ENCODE measurements around the gene DYNC2I2. TPM values are rescaled to one million over a fixed set of nuclear protein-coding genes. Genes with fewer than 3 reads are reported as not detected.
"Not testable (repeated sequence)": the region's sequence is repeated elsewhere in the genome, so short reads cannot be mapped to it uniquely, and the experiment has no call there.

The DYNC2I2 gene
- total and polyA plus RNA-seq, 10 of the 15 experiments (the other 5 are each of a cell fraction or from before 2014, with no cell fraction given) = 0.89 to 118 (median 47.9) TPM

DNA sequence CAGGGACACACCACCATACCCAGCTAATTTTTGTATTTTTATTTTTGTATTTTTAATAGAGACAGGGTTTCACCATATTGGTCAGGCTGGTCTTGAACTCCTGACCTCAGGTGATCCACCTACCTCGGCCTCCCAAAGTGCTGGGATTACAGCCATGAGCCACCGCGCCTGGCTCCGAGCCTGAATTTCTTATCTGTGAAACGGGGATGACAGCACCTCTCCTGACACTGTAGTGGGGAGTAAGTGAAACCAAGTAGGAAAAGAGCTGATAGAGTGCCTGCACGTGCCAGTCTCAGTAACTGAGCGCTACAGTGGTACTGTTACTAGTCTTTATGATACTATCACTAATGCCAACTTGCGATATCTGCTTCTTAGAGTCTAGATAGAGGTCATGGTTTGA is 71.5 kb downstream of the DYNC2I2 start:
- H3K4me3 ChIP-seq; BruUV-seq (replicated peaks); CTCF ChIA-PET; H3K27ac ChIP-seq (ENCODE audit: control insufficient read depth, insufficient read depth); in situ Hi-C loops (cut with MboI); H4K20me1 ChIP-seq (ENCODE audit: control insufficient read depth, insufficient read depth); ATAC-seq; intact Hi-C loops (cut with micrococcal nuclease; ENCODE audit: unreplicated experiment); H3K9me3 ChIP-seq (replicated peaks; ENCODE audit: control insufficient read depth, insufficient read depth, low read length); H3K4me1 ChIP-seq (ENCODE audit: control insufficient read depth, insufficient read depth, low read length); H3K27me3 ChIP-seq (replicated peaks in 1 of 2; ENCODE audit: control insufficient read depth in 2 of 2, insufficient read depth in 2 of 2, low read length in 1 of 2); FAIRE-seq; H3K79me2 ChIP-seq (ENCODE audit: control insufficient read depth, insufficient read depth, low read length); H3K4me2 ChIP-seq (ENCODE audit: control insufficient read depth, insufficient read depth); H2AFZ ChIP-seq (ENCODE audit: control insufficient read depth, low read depth, low read length); DNase-seq (ENCODE audit: low read depth, low spot score); H3K9ac ChIP-seq (ENCODE audit: control insufficient read depth, insufficient read depth, low read length): not testable (repeated sequence)
- ChIA-PET SMC1A (ENCODE audit: uncharacterized antibody, unreplicated experiment) (interaction anchor here (0.6 to 1.1 kb wide), 3 partner anchors 10 to 46 kb away, joined by 3 to 4 read pairs (median 3); no protein-coding TSS in a partner anchor), RAD21 (ENCODE audit: unreplicated experiment) (interaction anchor here (0.6 kb wide), 1 partner anchor 118 kb away, joined by 5 read pairs; no protein-coding TSS in a partner anchor), POLR2A (interaction anchor here (0.7 to 1.1 kb wide), 2 partner anchors 26 to 391 kb away, joined by 3 read pairs; no protein-coding TSS in a partner anchor)
- 99% methylated on average over 8 of the region's 8 CpGs for WGBS (ENCODE audit: insufficient coverage, insufficient replicate concordance, low lambda C conversion rate, missing lambda C conversion rate)
- peaks cover 20 to 24% of the 10 kb centered on the region in 2 experiments; a peak in 3 of 4 replicates for H3K36me3 ChIP-seq (ENCODE audit: control insufficient read depth in 2 of 2, insufficient read depth in 2 of 2, low read length in 1 of 2)

Other genes with a start within 250 kb of the DYNC2I2 start
Only the 7 nearest of the 13 such genes appear.
- gene GLE1, start 152.1 kb downstream of the DYNC2I2 start, total RNA-seq (2014; rRNA removed) = 37.7 and 40.1 TPM in 2 replicates
- gene GLE1, start 152.1 kb downstream of the DYNC2I2 start, total RNA-seq (2014; rRNA removed; fragmentation: Illumina TruSeq; extraction: Trizol) = 35.7 and 37.7 TPM in 2 replicates
- 36.9 and 37.2 TPM in 2 replicates for gene GLE1, start 152.1 kb downstream of the DYNC2I2 start, total RNA-seq (2021)
- 52.0 and 63.5 TPM in 2 replicates for gene GLE1, start 152.1 kb downstream of the DYNC2I2 start, polyA plus RNA-seq (2011; rRNA removed)
- 38.4 and 38.5 TPM in 2 replicates for gene GLE1, start 152.1 kb downstream of the DYNC2I2 start, polyA plus RNA-seq (2014; fragmentation: Illumina TruSeq; extraction: Trizol)
- gene GLE1, start 152.1 kb downstream of the DYNC2I2 start, polyA plus RNA-seq (2014; fragmentation: Nextera tagmentation; extraction: Ambion mirVana) = 10 to 100 TPM; 17.4 to 18.6 TPM
- 26.8 and 30.3 TPM in 2 replicates for gene GLE1, start 152.1 kb downstream of the DYNC2I2 start, polyA plus RNA-seq (2014; rRNA removed)
- gene GLE1, start 152.1 kb downstream of the DYNC2I2 start, polyA plus RNA-seq (2016; fragmentation: Nextera tagmentation; extraction: Ambion mirVana) = 10 to 100 TPM; 49.0 to 49.1 TPM
- gene SPTAN1, start 104.3 kb downstream of the DYNC2I2 start, total RNA-seq (2014; rRNA removed) = 117 and 149 TPM in 2 replicates
- 72.8 and 76.4 TPM in 2 replicates for gene SPTAN1, start 104.3 kb downstream of the DYNC2I2 start, total RNA-seq (2014; rRNA removed; fragmentation: Illumina TruSeq; extraction: Trizol)
- 151 and 156 TPM in 2 replicates for gene SPTAN1, start 104.3 kb downstream of the DYNC2I2 start, total RNA-seq (2021)
- gene SPTAN1, start 104.3 kb downstream of the DYNC2I2 start, polyA plus RNA-seq (2011; rRNA removed) = 77.5 and 123 TPM in 2 replicates
- gene SPTAN1, start 104.3 kb downstream of the DYNC2I2 start, polyA plus RNA-seq (2014; fragmentation: Illumina TruSeq; extraction: Trizol) = 52.9 and 70.9 TPM in 2 replicates
- gene SPTAN1, start 104.3 kb downstream of the DYNC2I2 start, polyA plus RNA-seq (2014; fragmentation: Nextera tagmentation; extraction: Ambion mirVana) = 10 to 100 TPM; 18.7 to 46.9 TPM
- 104 and 116 TPM in 2 replicates for gene SPTAN1, start 104.3 kb downstream of the DYNC2I2 start, polyA plus RNA-seq (2014; rRNA removed)
- 10 to 100 TPM; 65.0 to 66.1 TPM for gene SPTAN1, start 104.3 kb downstream of the DYNC2I2 start, polyA plus RNA-seq (2016; fragmentation: Nextera tagmentation; extraction: Ambion mirVana)
- gene SET, start 32.4 kb upstream of the DYNC2I2 start, total RNA-seq (2014; rRNA removed) = 345 and 493 TPM in 2 replicates
- gene SET, start 32.4 kb upstream of the DYNC2I2 start, total RNA-seq (2014; rRNA removed; fragmentation: Illumina TruSeq; extraction: Trizol) = 676 and 706 TPM in 2 replicates
- 503 and 533 TPM in 2 replicates for gene SET, start 32.4 kb upstream of the DYNC2I2 start, total RNA-seq (2021)
- gene SET, start 32.4 kb upstream of the DYNC2I2 start, polyA plus RNA-seq (2011; rRNA removed) = 305 and 466 TPM in 2 replicates
- 597 and 873 TPM in 2 replicates for gene SET, start 32.4 kb upstream of the DYNC2I2 start, polyA plus RNA-seq (2014; fragmentation: Illumina TruSeq; extraction: Trizol)
- 100 to 1,000 TPM; 314 to 450 TPM for gene SET, start 32.4 kb upstream of the DYNC2I2 start, polyA plus RNA-seq (2014; fragmentation: Nextera tagmentation; extraction: Ambion mirVana)
- gene SET, start 32.4 kb upstream of the DYNC2I2 start, polyA plus RNA-seq (2014; rRNA removed) = 274 and 284 TPM in 2 replicates
- gene SET, start 32.4 kb upstream of the DYNC2I2 start, polyA plus RNA-seq (2016; fragmentation: Nextera tagmentation; extraction: Ambion mirVana) = 100 to 1,000 TPM; 440 to 466 TPM
- gene PKN3, start 45.7 kb upstream of the DYNC2I2 start, total RNA-seq (2014; rRNA removed) = 5.1 and 6.3 TPM in 2 replicates
- gene PKN3, start 45.7 kb upstream of the DYNC2I2 start, total RNA-seq (2014; rRNA removed; fragmentation: Illumina TruSeq; extraction: Trizol) = 3.3 and 3.9 TPM in 2 replicates
- gene PKN3, start 45.7 kb upstream of the DYNC2I2 start, total RNA-seq (2021) = 7.6 and 8.2 TPM in 2 replicates
- 2.5 and 3.6 TPM in 2 replicates for gene PKN3, start 45.7 kb upstream of the DYNC2I2 start, polyA plus RNA-seq (2011; rRNA removed)
- 2.1 and 3.1 TPM in 2 replicates for gene PKN3, start 45.7 kb upstream of the DYNC2I2 start, polyA plus RNA-seq (2014; fragmentation: Illumina TruSeq; extraction: Trizol)
- under 1 TPM; 0.35 to 0.47 TPM for gene PKN3, start 45.7 kb upstream of the DYNC2I2 start, polyA plus RNA-seq (2014; fragmentation: Nextera tagmentation; extraction: Ambion mirVana)
- 11.0 and 11.7 TPM in 2 replicates for gene PKN3, start 45.7 kb upstream of the DYNC2I2 start, polyA plus RNA-seq (2014; rRNA removed)
- 1 to 10 TPM; 1.5 to 2.1 TPM for gene PKN3, start 45.7 kb upstream of the DYNC2I2 start, polyA plus RNA-seq (2016; fragmentation: Nextera tagmentation; extraction: Ambion mirVana)
- 99.0 and 112 TPM in 2 replicates for gene ZDHHC12, start 67.3 kb upstream of the DYNC2I2 start, total RNA-seq (2014; rRNA removed)
- gene ZDHHC12, start 67.3 kb upstream of the DYNC2I2 start, total RNA-seq (2014; rRNA removed; fragmentation: Illumina TruSeq; extraction: Trizol) = 20.5 and 24.8 TPM in 2 replicates
- 67.2 and 75.1 TPM in 2 replicates for gene ZDHHC12, start 67.3 kb upstream of the DYNC2I2 start, total RNA-seq (2021)
- 8.3 and 23.7 TPM in 2 replicates for gene ZDHHC12, start 67.3 kb upstream of the DYNC2I2 start, polyA plus RNA-seq (2011; rRNA removed)
- gene ZDHHC12, start 67.3 kb upstream of the DYNC2I2 start, polyA plus RNA-seq (2014; fragmentation: Illumina TruSeq; extraction: Trizol) = 1.5 and 13.9 TPM in 2 replicates
- gene ZDHHC12, start 67.3 kb upstream of the DYNC2I2 start, polyA plus RNA-seq (2014; fragmentation: Nextera tagmentation; extraction: Ambion mirVana) = 1 to 10 TPM in 1 of 2 experiments, under 1 TPM in 1; 0.95 to 9.9 TPM
- 106 and 139 TPM in 2 replicates for gene ZDHHC12, start 67.3 kb upstream of the DYNC2I2 start, polyA plus RNA-seq (2014; rRNA removed)
- gene ZDHHC12, start 67.3 kb upstream of the DYNC2I2 start, polyA plus RNA-seq (2016; fragmentation: Nextera tagmentation; extraction: Ambion mirVana) = 100 to 1,000 TPM; 129 to 146 TPM
- gene ZER1, start 115.1 kb upstream of the DYNC2I2 start, total RNA-seq (2014; rRNA removed) = 8.9 and 11.2 TPM in 2 replicates
- gene ZER1, start 115.1 kb upstream of the DYNC2I2 start, total RNA-seq (2014; rRNA removed; fragmentation: Illumina TruSeq; extraction: Trizol) = 3.6 and 3.8 TPM in 2 replicates
- gene ZER1, start 115.1 kb upstream of the DYNC2I2 start, total RNA-seq (2021) = 14.0 and 14.7 TPM in 2 replicates
- gene ZER1, start 115.1 kb upstream of the DYNC2I2 start, polyA plus RNA-seq (2011; rRNA removed) = 6.7 and 16.9 TPM in 2 replicates
- 2.2 and 5.8 TPM in 2 replicates for gene ZER1, start 115.1 kb upstream of the DYNC2I2 start, polyA plus RNA-seq (2014; fragmentation: Illumina TruSeq; extraction: Trizol)
- under 1 TPM; 0.32 to 0.47 TPM for gene ZER1, start 115.1 kb upstream of the DYNC2I2 start, polyA plus RNA-seq (2014; fragmentation: Nextera tagmentation; extraction: Ambion mirVana)
- gene ZER1, start 115.1 kb upstream of the DYNC2I2 start, polyA plus RNA-seq (2014; rRNA removed) = 14.5 and 14.7 TPM in 2 replicates
- 1 to 10 TPM; 7.4 to 8.4 TPM for gene ZER1, start 115.1 kb upstream of the DYNC2I2 start, polyA plus RNA-seq (2016; fragmentation: Nextera tagmentation; extraction: Ambion mirVana)
- 9.2 and 10.8 TPM in 2 replicates for gene TBC1D13, start 130.4 kb upstream of the DYNC2I2 start, total RNA-seq (2014; rRNA removed)
- 6.3 and 7.1 TPM in 2 replicates for gene TBC1D13, start 130.4 kb upstream of the DYNC2I2 start, total RNA-seq (2014; rRNA removed; fragmentation: Illumina TruSeq; extraction: Trizol)
- 18.7 and 20.5 TPM in 2 replicates for gene TBC1D13, start 130.4 kb upstream of the DYNC2I2 start, total RNA-seq (2021)
- gene TBC1D13, start 130.4 kb upstream of the DYNC2I2 start, polyA plus RNA-seq (2011; rRNA removed) = 9.5 and 21.2 TPM in 2 replicates
- gene TBC1D13, start 130.4 kb upstream of the DYNC2I2 start, polyA plus RNA-seq (2014; fragmentation: Illumina TruSeq; extraction: Trizol) = 16.3 and 22.1 TPM in 2 replicates
- gene TBC1D13, start 130.4 kb upstream of the DYNC2I2 start, polyA plus RNA-seq (2014; fragmentation: Nextera tagmentation; extraction: Ambion mirVana) = 1 to 10 TPM; 3.0 to 3.1 TPM
- 16.7 and 19.1 TPM in 2 replicates for gene TBC1D13, start 130.4 kb upstream of the DYNC2I2 start, polyA plus RNA-seq (2014; rRNA removed)
- gene TBC1D13, start 130.4 kb upstream of the DYNC2I2 start, polyA plus RNA-seq (2016; fragmentation: Nextera tagmentation; extraction: Ambion mirVana) = 10 to 100 TPM; 22.2 to 23.1 TPM

All from GM12878 (cell line).